Cardiac muscle cell (in vitro differentiated cells and primary cell): ENCODE results near the gene DTX1. TPM values are rescaled to one million over a fixed set of nuclear protein-coding genes. Genes with fewer than 3 reads are reported as not detected.

ENCODE experiments used
- DNase-seq, 2 donors: peaks; one replicate each; pipeline versions ENCODE4 v3.0.0 to v3.0.0-alpha.2; 2010 to 2017; ENCODE audit warnings: low read depth in 1 of 2, low spot score in 1 of 2
- H3K27ac ChIP-seq: fragments of 200-600 bp; sonication (generic); 2 replicates; pipeline ENCODE4 v1.5.1; 2016
- H3K27me3 ChIP-seq: fragments of 200-600 bp; sonication (generic); 2 replicates; pipeline ENCODE4 v1.6.0; 2016; ENCODE audit warnings: control low read depth
- H3K36me3 ChIP-seq: fragments of 200-600 bp; sonication (generic); 2 replicates; pipeline ENCODE4 v1.5.1; 2016; ENCODE audit warnings: control low read depth
- H3K4me1 ChIP-seq: fragments of 200-600 bp; sonication (generic); 2 replicates; pipeline ENCODE4 v1.8.1; 2017; ENCODE audit warnings: low read depth, mild to moderate bottlenecking, mixed run types
- H3K4me3 ChIP-seq: fragments of 200-600 bp; sonication (generic); 2 replicates; pipeline ENCODE4 v1.5.1; 2016; ENCODE audit warnings: mild to moderate bottlenecking
- H3K9me3 ChIP-seq: fragments of 200-600 bp; sonication (generic); 2 replicates; pipeline ENCODE4 v1.5.1; 2017; ENCODE audit warnings: low read depth, mild to moderate bottlenecking, control low read depth
- CTCF ChIP-seq: IDR thresholded peaks from 2 replicates; pipeline ENCODE4 v1.5.1; 2012; ENCODE audit warnings: low read depth, mild to moderate bottlenecking, low read length
- polyA plus RNA-seq: library from polyadenylated mRNA; unstranded; fragments of >200 nt; fragmentation: Nextera tagmentation; extraction: Ambion mirVana; gene quantifications from 2 replicates; pipeline ENCODE4 v1.2.1, GENCODE V29; 2016
- total RNA-seq: library from RNA; depleted of rRNA; stranded (reverse); fragments of >200 nt; gene quantifications from 2 replicates; pipeline ENCODE4 v1.2.3, GENCODE V29; 2016

Gene DTX1
- total and polyA plus RNA-seq, 2 experiments from 2014 or later: 0.46 to 0.48 TPM

- Histone ChIP-seq H3K27ac (no peak overlapping the region), H3K4me3 (no peak overlapping the region), H3K27me3 (no peaks in the 10 kb centered on the region), H3K9me3 (no peaks in the 10 kb centered on the region), H3K4me1 (no peaks in the 10 kb centered on the region), H3K36me3 (no peaks in the 10 kb centered on the region)
- no peak for TF ChIP-seq CTCF
- no peak for DNase-seq
Measured at GRCh38 chr12:113142173-113142885, 85.8 kb downstream of the DTX1 start.

- H3K4me1 ChIP-seq: no peaks in the 10 kb centered on the region
- TF ChIP-seq CTCF: no peak
- H3K27me3 ChIP-seq: no peaks in the 10 kb centered on the region
- no peaks in the 10 kb centered on the region for H3K36me3 ChIP-seq
- no peak overlapping the region for H3K27ac ChIP-seq
- no peak for DNase-seq
- H3K9me3 ChIP-seq: no peaks in the 10 kb centered on the region
- H3K4me3 ChIP-seq: no peak overlapping the region
Measured at GRCh38 chr12:113142886-113143332, 86.4 kb downstream of the DTX1 start.

GRCh38 chr12:113143959-113144358, 87.4 kb downstream of the DTX1 start:
- H3K27ac ChIP-seq: no peak overlapping the region
- H3K9me3 ChIP-seq: no peaks in the 10 kb centered on the region
- DNase-seq: no peak
- no peaks in the 10 kb centered on the region for H3K27me3 ChIP-seq
- no peaks in the 10 kb centered on the region for H3K4me1 ChIP-seq
- no peaks in the 10 kb centered on the region for H3K36me3 ChIP-seq
- TF ChIP-seq CTCF: no peak
- H3K4me3 ChIP-seq: no peak overlapping the region

DNA sequence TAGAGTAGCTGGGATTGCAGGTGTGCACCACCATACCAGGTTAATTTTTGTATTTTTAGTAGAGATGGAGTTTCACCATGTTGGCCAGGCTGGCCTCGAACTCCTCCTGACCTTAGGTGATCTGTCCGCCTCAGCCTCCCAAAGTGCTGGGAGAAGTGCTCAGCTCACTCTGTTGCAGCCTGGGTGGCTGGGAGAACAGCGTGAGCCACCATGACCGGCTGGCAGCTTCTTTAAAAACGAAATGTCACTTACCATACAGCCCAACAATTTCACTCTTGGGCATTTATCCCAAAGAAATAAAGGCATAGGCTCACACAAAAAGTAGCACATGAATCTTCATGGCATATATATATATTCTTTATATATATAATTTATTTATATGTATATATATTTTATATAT, 88.3 kb downstream of the DTX1 start:
- Histone ChIP-seq H3K4me3 (no peak overlapping the region), H3K4me1 (no peaks in the 10 kb centered on the region), H3K36me3 (no peaks in the 10 kb centered on the region), H3K27ac (no peak overlapping the region), H3K27me3 (no peaks in the 10 kb centered on the region), H3K9me3 (no peaks in the 10 kb centered on the region)
- TF ChIP-seq CTCF: no peak
- DNase-seq: no peak

DNA sequence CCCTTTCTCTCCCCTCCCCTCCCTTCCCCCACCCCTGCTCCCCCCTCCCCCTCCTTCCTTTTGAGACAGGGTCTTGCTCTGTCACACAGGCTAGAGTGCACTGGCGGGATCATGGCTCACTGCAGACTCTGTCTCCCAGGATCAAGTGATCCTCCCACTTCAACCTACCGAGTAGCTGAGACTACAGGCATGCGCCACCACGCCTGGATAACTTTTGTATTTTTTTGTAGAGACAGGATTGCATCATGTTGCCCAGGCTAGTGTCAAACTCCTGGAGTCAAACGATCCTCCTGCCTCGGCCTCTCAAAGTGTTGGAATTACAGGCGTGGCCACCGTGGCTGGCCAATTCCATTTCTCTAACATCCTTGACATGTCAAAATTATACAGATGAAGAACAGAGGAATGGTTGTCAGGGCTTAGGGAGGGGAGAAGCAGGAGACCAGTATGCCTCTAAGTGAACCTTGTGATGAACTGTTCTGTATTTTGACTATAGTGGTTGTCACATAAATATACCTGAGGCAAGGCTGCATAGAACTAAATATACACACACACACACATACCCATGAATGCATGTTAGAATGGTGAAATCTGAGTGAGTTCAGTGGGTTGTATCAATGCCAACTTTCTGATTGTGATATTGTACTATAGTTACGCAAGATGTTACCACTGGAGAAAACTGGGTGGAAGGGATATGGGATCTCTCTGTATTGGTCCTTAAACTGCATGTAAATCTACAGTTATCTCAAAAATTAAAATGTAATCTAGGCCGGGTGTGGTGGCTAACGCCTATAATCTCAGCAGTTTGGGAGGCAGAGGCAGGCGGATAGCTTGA, 89.4 kb downstream of the DTX1 start:
- Histone ChIP-seq H3K4me1 (no peaks in the 10 kb centered on the region), H3K27me3 (peaks cover under 1% of the 10 kb centered on the region), H3K36me3 (no peaks in the 10 kb centered on the region), H3K4me3 (no peak overlapping the region), H3K27ac (no peak overlapping the region), H3K9me3 (no peaks in the 10 kb centered on the region)
- DNase-seq: peak in 1 of 2 donors; percentile 80
- no peak for TF ChIP-seq CTCF
